NK-92 treated with Interleukin-12 subunit alpha and Interleukin-12 subunit beta, amount 100 ng/mL, for 24 hours (cell line): Measurements from ENCODE around the gene ZFPM1.
"Not testable (repeated sequence)": the region's sequence is repeated elsewhere in the genome, so short reads cannot be mapped to it uniquely, and the experiment has no call there.

Experiments used
- DNase-seq: peaks from one replicate; lab custom pipeline; 2025; lab: John Stamatoyannopoulos, UW

Gene ZFPM1

DNA sequence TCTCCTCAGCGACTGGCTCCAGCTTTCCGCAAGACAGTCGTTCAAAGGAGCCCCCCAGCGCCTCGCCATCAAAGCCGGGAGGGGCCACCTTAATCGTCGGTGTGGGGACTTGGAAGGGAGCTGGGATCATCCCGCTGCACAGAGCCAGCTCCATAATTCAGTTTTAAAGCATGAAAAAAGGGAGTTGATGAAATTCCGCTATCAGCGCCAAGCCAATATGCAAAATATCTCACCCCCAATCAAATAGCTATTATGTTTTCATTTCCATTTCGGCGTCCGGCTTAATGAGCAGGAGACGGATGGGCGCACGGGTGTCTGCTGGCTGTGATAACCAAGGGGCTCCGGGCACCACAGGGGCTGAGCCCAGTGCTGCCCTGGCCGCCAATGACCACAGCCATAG lies 27.7 kb downstream of the ZFPM1 start:
- DNase-seq, result no peak

DNA sequence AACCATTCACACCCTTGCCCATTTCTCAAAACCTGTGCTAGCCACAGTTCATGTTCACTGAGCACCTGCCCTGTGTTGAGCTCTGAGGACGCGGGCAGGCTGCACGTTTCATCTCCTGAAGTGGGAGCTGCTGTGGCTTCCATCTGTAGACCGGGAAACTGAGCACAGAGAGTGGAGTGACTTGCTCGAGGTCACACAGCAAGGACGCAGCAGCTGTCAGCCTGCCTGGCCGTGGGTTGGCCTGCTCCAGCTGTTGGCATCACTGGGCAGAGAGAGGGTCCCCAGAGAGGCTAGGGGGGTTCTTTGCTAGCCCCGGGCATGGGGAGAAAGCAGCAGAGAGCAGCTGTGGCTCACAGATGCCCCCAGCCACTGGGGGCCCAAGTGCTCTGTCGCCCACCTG lies 28.8 kb downstream of the ZFPM1 start:
- DNase-seq, result no peak

DNA sequence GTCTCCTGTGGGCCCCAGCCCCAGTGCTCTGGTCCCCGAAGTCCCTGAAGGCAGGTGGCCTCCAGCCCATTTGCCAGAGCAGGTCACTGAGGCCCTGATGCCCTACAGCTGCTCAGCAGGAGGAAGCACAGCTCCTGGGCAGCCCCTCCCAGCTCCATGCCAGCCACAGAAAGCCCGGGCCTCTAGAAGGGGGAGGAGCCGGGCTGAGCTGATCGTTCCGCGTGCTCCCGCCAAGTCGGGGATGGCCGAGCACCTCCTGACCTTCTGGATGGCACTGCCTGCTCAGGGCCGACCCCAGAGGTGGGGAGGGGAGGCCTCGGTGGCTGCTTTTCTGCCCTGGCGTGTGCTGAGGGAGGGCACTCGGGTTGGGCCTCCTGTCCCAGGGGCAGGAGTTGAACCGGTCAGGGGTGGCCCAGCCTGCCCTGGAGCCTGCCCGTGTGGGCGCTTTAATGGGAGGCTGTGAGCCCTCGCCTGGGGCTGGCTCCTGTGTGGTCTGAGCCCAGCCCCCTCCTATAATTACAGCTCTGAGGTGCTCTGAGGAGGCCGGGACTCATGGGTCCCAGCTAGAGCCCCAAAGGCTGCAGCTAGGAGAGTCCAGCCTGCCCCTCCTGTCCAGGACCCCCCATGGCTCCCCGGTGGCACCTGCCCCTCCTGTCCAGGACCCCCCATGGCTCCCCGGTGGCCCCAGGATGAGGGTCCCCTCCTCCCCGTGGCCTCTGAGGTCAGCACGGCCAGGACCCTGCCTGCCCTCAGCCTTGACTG lies 29.7 kb downstream of the ZFPM1 start:
- DNase-seq, result no peak

DNA sequence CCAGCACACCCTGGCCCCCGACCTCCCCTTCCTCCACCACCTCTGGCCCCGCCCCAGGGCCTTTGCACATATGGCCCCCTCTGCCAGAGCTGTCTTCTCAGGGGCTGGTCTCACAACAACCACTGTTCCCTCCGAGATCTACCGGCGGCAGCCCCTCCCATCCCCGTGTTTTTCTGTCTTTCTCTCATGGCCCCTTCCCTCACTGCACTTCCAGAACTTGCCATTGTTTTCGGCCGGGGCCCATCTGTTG lies 30.2 kb downstream of the ZFPM1 start:
- DNase-seq, result no peak

GRCh38 chr16:88484505-88485365 lies 31.7 kb downstream of the ZFPM1 start:
- DNase-seq, result no peak

- not testable (repeated sequence) for DNase-seq
Observed at GRCh38 chr16:88485366-88485741, 32.3 kb downstream of the ZFPM1 start.

DNA sequence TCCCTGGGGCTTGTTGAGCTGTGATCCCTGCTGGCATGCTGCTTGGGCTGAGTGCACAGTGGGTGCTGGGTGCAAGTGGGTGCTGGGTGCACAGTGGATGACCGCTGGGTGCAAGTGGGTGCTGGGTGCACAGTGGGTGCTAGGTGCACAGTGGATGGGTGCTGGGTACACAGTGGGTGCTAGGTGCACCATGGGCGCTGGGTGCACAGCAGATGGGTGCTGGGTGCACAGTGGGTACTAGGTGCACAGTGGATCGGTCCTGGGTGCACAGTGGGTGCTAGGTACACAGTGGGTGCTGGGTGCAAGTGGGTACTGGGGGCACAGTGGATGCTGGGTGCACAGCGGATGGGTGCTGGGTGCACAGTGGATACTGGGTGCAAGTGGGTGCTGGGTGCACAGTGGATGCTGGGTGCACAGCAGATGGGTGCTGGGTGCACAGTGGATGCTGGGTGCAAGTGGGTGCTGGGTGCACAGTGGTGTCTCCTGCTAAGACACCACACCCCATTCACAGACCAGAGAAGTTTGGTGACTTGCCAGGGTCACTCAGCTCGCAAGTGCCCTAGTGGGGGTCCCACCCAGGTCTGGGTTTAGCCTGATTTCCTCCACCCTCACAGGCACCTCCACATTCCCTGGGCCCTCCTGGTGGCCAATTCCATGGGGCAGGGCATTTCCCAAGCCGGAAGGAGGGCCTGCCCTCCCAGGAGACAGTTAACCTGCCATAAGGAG lies 33.5 kb downstream of the ZFPM1 start:
- DNase-seq, result no peak

GRCh38 chr16:88487124-88487432 lies 34.0 kb downstream of the ZFPM1 start:
- DNase-seq, result no peak

DNA sequence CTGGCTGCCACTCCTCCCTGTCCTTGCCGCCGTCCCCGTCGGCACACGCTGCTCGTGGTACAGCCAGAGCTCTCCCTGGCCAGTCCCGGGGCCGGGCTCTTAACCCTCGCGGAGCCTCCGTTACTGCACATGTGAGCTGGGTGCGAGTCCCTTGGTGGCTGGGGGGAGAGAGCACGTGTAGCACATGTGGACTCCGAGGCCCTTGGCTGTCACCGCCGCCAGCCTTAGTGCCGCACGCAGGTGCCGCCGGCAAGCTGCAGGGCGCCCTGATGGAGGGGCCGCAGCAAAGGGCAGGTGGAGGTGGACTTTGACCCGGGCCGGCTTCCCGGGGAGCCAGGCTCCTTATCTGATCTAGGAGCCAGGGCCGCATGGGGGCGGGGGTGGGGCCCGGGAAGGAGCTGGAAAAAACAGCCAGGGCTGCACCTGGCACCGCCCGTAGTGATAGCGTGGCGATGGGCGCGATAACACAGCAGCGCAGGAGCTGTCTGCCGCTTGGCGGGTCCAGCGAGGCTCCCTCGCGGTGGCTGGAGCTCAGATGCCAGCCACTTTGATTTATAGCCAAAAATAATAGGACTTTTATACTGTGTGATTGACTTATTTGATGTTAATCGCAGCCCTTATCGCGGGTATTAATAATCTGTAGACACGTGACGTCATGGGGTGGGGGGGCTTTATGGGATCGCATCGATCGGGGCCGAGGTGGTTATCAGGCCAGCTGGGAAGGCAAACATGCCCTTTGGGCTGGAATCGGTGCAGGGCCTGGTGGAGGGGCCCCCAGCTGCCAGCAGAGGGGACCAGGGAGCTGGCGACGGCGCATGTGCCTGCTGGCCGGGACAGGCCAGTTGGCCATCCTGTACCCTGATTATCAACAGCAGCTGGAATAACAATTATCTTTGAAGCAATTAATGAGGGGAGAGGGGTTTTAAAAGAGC lies 35.1 kb downstream of the ZFPM1 start:
- DNase-seq, result no peak

DNA sequence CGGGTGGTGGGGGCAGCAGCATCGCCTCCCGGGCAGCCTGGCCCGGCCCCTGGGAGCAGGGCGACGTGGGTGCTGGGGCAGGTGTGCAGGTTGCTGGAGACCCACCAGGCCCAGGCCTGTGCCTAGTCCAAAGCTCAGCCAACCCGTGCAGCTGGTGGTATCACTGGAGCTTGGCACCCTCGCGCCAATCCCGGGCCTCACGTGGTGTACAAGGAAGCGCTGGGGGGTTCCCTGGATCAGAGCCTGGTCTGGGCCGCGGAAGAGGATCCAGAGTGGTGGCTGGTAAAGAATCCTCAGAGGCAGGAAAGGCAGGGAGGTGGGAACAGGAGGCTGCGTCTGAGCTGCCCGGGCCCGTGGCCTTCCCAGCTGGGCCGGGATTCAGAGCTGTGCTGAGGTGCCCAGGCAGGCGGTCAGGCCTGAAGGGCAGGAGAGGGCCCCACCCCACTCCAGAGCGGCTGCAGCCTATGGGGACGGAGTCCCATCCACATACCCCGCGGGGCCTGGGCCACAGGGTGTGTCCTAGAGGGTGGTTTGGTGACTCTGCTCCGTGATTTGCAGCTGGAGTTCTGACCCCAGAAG lies 36.2 kb downstream of the ZFPM1 start:
- DNase-seq, result no peak

- DNase-seq, result no peak
Observed at GRCh38 chr16:88491001-88491559, 38.0 kb downstream of the ZFPM1 start.

GRCh38 chr16:88491560-88492310 lies 38.7 kb downstream of the ZFPM1 start:
- DNase-seq, result no peak

DNA sequence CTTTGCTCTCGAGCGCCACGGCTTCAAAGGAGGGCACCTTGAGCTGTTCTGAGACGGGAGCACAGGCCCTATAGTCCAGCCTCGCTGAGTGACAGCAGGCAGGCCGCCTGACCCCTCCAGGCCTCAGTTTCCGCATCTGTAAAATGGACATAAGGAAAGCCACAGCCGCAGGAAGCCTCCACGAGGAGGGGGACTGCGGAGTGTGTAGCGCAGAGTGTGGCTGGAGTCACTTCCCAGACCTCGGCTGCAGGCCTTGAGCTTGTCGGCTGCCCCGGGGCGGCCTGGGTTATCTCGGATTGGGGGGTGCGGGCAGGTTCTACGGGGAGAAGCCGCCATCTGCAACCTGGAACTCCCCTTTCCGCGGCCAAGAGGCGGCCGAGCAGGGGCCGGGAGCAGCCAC lies 40.8 kb downstream of the ZFPM1 start:
- DNase-seq, result no peak

DNA sequence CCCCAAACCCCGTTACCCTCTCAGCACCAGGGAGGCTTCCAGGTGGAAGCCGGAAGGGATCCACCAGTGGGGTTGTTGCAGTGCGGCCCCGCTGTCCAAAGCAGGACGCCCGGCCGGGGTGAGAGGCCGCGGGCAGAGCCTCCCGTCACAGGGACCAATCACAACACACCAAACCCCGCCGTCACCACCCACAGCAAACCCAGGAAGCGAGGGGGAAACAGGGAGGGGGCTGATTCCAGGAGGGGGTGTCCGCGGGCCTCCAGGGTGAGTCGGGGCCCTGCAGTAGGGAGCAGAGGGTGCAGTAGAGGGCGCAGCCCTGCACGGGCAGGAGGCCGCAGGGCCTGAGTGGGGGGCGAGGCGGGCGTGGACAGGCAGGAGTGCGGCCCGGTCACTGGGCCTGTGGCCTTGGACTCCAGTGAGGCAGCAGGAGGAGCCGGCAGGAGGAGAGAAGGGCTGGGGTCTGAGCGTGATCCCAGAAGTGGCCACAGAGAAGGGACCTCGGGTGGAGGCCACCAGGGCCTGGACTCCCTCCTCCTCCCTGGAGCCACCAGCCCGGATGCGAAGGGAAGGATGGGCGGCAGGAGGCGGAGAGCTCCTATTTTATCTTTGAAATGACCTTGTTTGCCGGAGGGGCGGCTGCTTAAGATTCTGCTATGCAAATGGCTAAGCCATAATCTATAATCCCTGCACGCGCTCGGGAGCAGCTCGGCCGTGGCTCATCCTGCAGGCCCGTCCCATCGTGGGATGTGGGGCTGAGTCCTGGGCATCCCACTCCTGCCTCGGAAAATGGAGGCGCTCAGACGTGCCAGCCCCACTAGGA lies 41.5 kb downstream of the ZFPM1 start:
- DNase-seq, result no peak

DNA sequence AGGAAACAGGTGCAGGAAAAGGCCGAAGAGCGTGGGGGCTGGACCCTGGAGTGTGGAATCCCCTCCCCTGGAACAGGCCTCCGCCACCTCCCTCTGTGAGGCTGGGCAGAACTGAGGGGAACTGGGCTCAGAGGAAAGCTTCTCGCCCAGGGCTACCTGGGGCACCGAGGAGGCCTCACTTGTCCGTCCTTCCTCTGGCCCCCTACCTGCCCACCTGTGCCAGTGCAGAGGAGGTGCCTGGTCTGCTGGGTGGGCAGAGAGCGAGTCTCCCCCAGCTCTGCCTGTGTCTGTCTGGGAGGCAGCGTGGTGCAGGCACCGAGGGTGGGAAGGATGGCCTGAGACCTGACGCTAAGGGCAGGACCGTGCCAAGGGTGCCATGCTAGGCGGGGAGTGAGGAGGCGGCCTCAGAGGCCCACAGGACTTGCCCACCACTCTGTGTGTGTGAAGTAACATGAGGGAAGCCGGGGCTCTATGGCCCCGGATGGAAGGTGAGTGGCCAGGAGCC lies 42.2 kb downstream of the ZFPM1 start:
- no peak for DNase-seq

- DNase-seq, result no peak
Observed at GRCh38 chr16:88497561-88498462, 44.7 kb downstream of the ZFPM1 start.

DNA sequence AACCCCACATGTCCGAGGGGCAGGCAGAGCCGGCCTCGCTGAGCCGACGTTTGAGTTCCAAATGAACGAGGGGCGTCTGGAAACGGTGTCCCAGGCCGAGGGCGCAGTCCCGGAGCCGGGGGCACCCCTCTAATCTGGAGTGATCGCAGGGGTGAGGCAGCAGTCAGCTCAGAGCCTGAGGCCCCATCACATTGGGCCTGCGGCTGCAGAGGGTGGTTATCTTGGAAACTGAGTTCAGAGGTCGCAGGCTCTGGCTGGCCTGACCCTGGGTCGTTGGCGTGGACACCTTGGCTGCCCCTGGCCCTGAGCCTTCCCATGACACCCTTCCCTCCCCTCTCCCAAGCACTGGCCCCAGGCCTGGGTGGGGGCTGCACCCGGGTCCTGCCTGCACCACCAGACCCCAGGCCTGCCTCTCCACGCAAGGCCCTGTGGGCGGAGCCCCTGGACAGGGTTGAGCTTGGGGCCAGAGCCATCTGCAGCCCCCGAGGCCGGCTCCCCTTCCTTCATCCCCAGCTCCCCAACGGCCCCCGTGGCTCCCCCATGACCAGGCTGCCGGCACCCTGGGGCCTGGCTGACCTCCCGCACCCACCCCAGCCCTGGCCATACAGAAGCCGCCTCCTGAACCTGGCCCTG lies 45.6 kb downstream of the ZFPM1 start:
- no peak for DNase-seq

DNA sequence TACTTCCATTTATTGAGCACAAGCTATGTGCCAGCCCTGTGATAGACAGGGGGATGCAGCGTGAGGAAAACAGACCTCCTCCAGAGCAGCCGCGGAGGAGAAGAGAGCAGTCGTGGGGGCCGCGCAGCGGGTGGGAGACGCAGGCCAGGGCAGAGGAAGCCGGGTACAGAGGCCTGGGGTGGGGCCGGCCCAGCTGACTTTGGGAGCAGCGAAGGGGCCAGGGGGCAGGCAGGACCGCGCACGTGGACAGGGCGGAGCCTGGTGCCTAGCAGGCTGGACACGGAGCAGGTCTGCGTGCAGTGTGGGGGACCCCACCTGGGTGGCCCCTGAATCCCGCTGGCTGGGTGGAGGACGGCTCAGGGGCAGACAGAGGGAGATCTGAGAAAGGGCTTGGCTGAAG lies 46.2 kb downstream of the ZFPM1 start:
- no peak for DNase-seq
